Stimulated activated CD8-positive, alpha-beta memory T cell treated with anti-CD3 and anti-CD28 coated beads, Interleukin-4, amount 100 ng/mL, for 1 hour (primary cell): ENCODE results near the gene EFNA2.

Source experiments
- DNase-seq, 2 donors: peaks; one replicate each; pipeline ENCODE4 v3.0.0-alpha.2; 2020; ENCODE audit warnings: low read depth in 2 of 2, low spot score in 1 of 2

Gene EFNA2

DNA sequence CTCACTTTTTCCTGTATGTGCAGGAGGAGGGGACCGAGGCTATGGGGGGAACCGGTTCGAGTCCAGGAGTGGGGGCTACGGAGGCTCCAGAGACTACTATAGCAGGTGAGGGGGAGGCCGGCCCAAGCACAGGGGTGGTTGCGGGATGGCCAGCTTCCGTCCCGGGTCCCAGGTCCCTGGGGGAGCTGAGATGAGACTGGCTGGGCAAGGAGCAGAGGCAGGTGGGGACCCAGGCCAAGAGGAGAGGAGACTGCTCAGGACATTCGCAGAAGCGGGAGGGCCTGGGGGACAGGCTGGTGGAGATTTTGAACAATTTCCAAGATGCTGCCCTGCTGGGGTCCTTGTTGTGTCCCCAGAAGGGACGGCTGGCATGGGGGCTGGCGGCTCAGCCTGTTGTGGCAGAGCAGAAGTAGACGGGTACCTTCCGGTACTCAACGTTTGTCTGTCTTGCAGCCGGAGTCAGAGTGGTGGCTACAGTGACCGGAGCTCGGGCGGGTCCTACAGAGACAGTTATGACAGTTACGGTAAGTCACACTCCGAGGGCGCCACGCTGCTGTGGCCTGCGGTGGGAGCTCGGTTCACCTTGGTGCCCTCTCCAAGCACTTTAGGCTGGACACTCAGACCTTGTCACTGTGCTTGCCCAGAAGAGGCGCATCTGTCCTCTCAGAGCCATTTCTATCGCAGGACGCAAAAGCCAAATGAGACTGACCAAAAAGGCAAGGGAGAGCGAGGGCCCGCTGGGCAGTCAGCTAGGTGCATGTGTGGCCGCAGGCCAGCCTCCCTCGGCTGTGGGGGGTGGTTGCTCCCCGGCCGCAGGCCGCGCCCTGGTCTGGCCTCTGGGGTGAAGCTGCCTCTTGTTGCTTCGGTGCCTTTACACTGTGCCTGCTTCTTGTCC, 13.9 kb upstream of the EFNA2 start:
- DNase-seq = no peak

DNA sequence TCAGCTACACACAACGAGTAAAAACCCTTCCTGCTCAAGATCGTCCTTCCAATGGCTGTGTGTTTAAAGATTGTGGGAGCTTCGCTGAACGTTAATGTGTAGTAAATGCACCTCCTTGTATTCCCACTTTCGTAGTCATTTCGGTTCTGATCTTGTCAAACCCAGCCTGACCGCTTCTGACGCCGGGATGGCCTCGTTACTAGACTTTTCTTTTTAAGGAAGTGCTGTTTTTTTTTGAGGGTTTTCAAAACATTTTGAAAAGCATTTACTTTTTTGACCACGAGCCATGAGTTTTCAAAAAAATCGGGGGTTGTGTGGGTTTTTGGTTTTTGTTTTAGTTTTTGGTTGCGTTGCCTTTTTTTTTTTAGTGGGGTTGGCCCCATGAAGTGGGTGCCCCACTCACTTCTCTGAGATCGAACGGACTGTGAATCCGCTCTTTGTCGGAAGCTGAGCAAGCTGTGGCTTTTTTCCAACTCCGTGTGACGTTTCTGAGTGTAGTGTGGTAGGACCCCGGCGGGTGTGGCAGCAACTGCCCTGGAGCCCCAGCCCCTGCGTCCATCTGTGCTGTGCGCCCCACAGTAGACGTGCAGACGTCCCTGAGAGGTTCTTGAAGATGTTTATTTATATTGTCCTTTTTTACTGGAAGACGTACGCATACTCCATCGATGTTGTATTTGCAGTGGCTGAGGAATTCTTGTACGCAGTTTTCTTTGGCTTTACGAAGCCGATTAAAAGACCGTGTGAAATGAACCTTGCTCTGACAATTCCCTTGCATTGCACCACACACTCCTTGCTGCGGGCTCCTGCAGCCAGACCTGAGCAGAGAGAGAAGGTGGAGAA, 13.0 kb upstream of the EFNA2 start:
- DNase-seq = no peak

DNA sequence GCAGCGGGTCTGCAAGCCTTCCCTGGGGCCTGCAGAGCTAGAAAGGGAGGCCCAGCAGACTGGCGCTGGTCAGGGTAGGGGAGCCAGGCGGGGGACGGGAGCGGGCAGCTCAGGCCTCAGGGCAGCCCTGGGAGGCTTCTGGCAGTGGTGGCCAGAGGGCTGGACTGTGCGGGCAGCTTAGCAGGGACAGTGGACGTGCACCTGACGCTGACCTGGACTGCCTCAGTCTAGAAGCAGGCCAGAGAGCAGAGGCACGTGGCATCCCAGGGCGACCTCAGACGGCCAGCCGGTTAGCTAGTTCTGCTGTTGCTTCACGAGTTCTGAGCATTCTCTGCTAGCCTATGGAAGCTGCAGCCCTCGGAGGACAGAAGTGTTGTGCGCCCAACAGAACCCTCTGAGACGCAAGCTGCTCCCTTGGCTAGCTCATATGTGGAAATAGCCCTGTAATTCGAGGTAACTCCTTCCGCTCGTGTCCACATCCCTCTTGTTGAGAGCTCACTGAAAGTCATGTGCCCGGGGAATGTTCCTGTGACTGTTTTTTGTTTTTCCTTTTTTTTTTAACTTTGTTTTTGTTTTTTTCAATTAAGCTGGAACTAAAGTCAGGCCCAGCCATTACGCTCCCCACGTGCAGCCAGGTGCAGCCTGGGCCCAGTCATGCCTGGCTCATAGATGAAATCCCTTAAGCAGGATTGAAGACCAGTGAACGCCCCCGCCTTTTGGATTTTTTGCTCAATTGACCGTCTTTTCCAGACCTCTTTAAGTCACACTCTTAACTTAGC, 12.2 kb upstream of the EFNA2 start:
- DNase-seq = no peak

DNA sequence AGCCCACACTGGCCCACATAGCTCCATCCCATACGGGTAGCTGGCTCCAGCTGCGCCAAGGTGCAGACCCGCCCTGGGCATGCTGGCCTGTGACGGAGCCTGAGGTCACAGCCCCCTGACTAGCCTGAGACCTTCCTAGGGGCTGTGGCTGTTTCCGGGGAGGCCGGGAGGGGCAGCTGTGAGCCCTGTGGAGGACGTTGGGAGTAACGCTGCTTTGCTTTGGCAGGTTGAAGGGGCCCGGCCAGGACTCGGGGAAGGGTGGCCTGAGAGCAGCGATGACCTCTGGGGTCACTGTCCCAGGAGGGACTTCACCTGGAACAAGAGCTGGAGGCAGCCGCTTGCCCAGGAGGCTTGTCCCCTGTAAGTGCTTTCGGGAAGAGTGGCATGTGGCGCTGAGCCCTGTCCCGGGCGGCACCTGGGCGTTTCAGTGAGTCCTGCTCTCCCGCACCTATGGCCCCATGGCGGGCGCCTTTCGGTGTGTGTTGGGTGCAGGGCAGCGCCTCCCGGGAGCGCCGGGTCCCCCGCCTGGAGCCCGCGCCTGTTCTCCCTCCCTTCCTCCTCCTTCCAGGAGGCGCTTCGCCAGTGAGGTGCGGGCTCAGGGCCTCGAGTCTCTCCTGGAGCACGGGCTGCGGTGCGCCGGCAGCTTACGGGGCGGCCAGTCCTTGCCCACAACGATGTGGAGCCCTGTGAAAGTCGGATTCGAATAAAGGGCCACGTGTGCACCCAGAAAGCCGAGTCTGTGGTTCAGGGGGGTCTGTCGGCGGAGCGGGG, 11.4 kb upstream of the EFNA2 start:
- no peak for DNase-seq

DNA sequence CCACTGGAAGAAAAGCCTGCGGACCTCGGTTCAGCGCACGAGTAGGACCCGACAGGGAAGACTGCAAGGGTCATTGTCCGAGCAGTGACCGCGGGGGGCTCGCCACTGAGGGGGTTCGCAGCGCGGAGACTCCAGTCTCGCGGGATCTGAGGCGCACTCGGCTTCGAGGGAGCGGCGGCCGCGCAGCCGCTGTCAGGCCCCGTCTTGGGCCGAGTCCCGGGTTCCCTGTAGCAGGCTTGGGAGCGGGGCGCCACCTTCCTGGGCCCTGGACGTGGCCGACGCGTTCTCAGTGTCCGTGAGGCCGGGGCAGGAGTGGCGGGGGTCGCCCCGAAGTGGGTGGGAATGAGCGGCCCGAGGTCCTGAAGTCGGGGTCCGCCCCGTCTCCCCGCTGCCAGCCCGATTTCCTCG, 10.8 kb upstream of the EFNA2 start:
- DNase-seq = no peak

DNA sequence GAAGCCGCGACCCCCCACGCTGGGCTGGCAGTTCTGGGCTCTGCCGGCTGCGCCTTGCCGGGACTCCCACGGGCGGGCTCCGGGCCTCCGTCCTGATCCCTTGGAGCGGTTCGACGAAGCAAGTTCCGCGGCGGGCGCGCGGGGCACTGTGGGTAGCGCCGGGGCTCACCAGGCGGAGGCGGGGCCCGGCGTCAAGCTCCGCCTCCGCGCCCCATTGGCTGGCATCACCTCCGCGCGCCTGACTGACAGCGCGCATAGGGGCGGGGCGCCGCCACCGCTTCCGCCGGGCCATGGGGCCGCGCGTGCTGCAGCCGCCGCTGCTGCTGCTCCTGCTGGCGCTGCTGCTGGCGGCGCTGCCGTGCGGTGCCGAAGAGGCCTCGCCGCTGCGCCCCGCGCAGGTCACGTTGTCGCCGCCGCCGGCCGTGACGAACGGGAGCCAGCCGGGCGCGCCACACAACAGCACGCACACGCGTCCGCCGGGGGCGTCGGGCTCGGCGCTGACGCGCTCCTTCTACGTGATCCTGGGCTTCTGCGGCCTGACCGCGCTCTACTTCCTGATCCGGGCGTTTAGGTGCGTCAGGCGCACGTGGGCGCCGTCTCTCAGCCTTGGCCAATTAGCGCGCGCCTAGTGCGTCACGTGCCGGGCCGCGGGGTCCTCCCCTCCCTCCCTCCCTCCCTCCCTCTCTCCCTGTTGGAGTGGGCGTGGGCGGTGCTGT, 10.3 kb upstream of the EFNA2 start, which contains the start of gene FAM174C:
TSS of gene FAM174C (plus strand) at position 271 of the 716 bp plus-strand sequence. CDS start at position 291, 20 bp downstream.
- DNase-seq = peak; percentile 90 to 97

DNA sequence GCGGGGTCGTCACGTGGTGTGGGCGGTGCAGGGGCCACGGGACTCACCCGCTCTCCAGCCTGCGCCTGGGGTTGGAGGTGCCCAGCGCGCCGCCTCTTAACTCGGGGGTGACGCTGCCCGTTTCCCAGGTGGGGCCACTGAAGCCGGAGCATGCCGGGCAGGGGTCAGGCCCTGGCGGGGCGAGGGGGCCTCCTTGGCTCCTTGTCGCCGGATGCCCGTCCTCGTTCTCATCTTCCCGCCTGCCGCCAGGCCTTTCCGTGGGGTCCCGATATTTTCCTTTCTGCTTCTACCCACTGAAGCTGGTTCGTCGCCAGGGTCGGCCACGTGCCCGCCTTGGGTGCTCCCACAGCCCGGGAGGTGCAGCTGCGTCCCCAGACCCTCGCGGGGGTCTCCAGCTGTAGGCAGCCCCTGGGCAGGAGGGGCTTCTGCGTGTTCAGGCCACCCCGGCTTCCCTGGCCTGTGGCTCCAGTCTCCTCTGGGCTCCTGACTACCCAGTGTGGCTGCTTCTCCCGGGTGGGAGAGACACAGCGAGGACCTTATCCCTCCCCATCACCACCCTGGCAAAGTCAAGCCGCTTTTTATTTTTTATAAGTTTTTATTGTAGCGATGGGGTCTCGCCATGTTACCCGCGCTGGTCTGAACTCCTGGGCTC, 9.6 kb upstream of the EFNA2 start:
- no peak for DNase-seq

DNA sequence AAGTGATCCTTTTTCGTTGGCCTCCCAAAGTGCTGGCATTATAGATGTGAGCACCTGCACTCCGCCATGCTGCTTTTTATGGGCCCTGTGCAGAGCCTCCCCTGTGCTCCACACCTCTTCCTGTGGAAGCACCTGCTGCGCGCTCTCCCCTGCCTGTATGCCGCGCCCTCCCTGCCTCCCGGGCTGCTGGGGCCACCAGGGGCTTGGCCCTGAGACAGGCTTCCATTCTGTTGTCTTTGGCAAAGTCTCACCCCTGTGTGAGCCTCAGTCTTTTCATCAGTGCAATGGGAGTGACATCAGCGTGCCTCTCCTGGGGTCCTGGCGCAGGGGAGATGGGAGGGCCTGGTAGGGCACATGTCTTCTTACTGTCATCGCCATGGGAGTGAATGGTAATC, 9.0 kb upstream of the EFNA2 start:
- DNase-seq = no peak

DNA sequence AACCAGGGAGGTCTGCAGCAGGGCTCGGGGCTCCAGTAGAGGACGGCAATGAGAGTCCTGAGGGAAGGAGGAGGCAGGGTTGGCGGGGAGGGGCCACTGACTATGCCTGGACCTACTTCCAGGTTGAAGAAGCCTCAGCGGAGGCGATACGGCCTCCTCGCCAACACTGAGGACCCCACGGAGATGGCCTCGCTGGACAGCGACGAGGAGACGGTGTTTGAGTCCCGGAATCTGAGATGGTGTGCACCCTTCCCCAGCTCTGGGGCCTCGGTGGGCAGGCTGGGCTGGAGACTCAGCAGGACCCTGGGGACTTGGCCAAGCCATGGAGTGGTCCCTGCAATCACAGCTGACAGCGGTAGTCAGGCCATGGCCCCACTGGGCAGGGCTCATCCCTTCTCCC, 8.6 kb upstream of the EFNA2 start:
- DNase-seq = no peak

DNA sequence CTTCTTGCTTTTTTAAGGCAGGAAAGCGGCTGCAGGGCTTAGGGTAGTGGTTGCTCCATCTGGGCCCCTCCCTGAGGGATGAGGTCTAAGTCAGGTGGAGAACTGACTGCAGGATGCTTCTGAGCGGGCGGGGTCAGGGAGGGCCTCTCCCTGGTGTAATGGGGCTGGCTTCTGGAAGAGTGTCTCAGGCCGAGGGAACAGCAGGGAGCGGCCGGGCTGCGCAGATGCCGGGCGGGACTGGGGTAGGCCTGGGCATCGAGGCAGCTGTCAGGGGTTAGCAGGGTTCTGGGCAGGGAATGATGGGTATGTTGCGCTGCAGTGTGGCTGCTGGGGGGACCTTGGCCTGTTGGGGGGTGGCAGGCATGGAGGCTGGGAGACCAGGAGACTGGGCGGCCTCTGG, 7.6 kb upstream of the EFNA2 start:
- DNase-seq = no peak

DNA sequence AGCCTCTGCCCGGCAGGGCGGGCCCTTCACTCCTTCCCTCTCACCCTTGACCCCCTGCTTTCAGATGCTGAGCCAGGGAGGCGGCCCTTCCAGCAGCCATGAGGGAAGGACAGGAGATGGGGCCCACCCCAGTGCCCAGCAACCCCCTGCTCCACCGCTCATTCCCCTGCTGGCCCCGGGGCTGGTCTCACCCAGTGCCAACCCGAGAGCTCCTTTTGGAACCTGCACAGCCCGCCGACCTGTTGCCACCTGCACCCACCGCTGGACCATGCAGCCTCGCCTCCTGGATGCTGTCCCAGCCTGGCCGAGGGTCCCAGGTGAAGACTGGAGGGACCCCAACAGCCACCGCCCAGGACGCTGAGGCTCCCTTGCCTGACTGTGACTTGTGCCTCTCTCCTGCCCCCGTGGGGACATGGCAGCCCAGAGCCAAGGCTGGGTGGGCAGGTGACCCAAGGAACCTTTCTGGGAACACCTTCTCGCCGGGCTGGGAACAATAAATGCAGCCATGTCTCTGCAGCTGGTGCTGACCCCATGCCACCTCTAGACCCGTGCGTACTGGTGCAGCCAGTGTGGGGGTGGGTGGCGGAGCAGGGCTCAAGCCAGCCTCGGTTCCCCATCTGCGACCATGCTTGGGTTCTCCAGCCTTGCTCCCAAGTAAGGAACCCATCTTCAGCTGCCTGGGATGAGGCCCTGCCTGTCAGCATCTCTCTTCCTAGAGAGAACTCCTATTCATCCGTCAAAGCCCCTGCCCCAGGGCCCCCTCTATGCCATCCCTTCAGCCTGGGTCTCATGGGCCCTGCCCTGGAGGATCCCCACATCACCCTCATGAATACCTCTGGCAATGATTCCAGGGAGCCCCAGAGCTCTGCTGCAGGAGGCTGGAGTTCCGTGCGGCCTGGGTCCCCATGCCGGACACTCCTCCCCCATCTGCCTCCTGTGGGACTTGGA, 6.7 kb upstream of the EFNA2 start:
- no peak for DNase-seq

DNA sequence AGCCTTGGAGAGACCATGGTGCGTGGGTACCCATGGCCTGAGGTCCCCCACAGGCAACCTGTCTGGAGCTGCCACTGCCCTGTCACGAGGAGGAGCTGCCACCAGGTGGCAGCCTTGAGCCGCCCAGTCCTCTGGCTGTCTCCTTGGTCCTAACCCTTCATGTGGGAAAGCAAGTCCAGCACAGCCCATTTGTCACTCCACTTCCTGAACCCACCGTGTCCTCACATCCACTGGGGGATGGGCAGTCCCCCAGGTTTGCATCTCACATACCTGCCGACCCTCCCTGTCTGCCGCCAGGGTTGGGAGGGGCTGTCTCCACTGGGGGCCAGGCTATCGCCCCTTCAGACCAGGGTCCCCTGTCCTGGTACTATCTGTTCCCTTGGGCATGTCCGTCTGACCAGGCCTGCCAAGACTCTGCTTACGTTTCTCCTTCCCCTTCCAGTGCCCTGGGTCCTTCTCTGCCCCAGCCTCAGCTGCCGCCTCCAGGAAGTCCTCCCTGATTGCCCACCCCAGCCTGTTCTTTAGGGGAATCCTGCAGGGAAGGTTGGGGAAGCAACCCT, 5.8 kb upstream of the EFNA2 start:
- DNase-seq = peak in 1 of 2 donors; percentile 57

DNA sequence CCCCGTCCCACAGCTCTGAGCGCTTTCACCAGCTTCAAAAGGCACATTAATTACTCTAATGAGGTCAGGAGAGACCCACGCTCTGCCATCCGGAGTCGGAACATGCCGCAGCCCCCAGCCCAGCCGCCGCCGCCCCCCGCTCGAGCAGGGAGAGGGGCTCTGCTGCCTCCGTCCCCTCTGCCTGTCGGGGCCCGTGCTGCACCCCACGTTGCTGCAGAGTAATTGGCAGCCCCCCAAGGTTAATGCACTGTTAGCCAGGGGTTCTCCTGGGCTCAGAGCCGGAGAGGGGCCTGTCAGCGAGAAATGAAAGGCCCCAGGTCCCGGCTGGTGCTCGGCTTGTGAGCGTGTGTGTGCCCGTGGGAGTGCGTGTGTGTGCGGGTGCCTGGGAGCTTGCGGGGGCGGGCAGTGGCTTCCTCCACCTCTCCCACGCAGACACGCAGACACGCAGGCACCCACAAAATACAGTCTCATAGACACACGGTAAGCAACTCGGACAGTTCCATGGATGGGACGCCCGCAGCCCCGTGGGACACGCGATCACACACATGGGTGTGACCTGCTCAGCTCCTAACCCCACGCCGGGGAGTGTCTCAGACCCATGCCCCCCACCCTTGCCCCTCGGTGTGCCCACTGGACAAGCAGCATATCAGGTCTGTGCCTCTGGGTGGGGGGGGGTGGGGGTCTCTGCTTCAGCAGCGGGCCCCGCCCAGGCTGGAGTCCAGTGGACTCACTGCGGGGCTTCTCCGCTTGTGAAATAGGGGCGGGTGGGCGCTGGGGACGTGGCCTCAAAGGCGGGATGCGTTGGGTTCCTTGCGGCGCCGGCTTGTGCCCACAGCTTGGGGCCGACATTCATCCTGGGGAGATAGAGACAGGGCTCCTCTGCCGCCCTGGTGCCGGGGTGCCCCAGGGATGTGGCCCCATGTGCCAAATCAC, 4.8 kb upstream of the EFNA2 start:
- DNase-seq = no peak

DNA sequence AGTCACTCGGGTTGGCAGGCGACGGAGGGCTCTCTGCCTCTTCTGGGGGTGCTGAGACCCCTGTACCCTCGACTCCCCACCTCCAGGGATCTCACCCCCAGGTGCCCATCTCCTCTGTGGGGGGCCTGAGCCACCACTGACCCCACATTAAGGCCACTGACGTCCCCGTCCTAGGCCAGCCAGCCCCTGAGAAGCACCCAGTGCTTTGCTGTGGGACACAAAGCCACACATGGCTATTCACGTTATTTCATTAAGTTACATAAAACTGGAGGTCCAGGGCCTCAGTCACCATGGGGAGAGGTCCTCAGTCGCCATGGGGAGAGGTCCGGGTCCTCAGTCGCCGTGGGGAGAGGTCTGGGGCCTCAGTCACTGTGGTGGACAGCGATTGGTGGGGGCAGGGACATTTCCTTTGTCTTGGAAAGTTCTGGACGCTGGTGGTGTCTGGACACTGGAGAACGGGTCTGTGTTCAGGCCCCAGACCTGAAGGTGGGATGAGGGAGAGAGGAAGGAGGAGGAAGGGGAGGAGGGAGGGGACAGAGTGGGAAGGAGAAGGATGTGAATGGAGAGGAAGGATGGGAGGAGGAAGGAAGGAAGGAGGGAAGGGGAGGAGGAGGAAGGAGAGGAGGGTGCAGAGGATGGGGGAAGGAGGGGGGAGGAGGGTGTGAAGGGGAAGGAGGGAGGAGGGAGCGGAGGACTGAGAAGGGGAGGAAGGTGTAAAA, 3.9 kb upstream of the EFNA2 start:
- DNase-seq = no peak

DNA sequence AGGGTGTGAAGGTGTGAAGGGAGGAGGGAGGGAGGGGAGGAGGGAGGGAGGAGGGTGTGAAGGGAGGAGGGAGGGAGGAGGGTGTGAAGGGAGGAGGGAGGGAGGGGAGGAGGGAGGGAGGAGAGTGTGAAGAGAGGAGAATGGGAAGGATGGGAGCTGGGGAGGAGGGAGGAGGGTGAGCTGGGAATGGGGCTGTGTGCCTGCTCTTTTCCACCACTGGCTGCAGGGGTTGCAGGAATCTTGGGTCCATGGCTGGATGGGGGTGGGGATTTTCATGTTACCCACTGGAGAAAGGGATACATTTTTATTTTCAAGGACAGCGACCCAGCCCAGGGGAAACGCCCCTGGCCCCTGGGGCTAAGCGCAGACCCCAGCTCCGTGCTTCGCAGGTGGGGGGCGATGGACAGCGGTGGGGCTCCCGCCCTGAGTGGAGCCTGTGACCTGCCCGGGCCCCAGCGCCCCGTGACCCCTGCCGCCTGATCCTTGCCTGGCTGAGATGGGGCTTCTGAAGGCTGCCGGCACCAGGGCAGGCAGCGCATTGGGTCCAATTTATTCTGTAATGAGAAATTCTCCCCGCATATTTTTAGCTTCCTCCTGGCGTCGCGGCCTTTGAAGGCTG, 3.0 kb upstream of the EFNA2 start:
- DNase-seq = no peak
